Liver (tissue), 9 donors: ENCODE data around the gene P2RX3. TPM values are rescaled to one million over a fixed set of nuclear protein-coding genes. Genes with fewer than 3 reads are reported as not detected.

ENCODE experiments used
- DNase-seq: peaks from one replicate; pipeline ENCODE4 v3.0.0-alpha.2; 2017; ENCODE audit warnings: low spot score
- H3K27ac ChIP-seq, 2 donors: one replicate each; pipeline ENCODE4 v1.7.0; 2013; ENCODE audit warnings: inconsistent platforms in 2 of 2, low read length in 2 of 2, control low read depth in 1 of 2, low read depth in 1 of 2, mild to moderate bottlenecking in 1 of 2
- H3K27me3 ChIP-seq, 4 donors: one replicate each; pipeline versions ENCODE4 v1.6.1 to v1.7.0; 2013; ENCODE audit warnings: low read length in 3 of 4, inconsistent platforms in 1 of 4, mild to moderate bottlenecking in 1 of 4, moderate library complexity in 1 of 4; ENCODE audit not compliant: control insufficient read depth in 4 of 4, insufficient read depth in 4 of 4
- H3K36me3 ChIP-seq, 4 donors: one replicate each; pipeline versions ENCODE4 v1.6.1 to v1.7.0; 2013; ENCODE audit warnings: low read length in 3 of 4, mild to moderate bottlenecking in 3 of 4, low read depth in 1 of 4, moderate library complexity in 1 of 4; ENCODE audit not compliant: control insufficient read depth in 4 of 4, insufficient read depth in 3 of 4
- H3K4me1 ChIP-seq, 4 donors: one replicate each; pipeline versions ENCODE4 v1.6.1 to v1.7.0; 2013; ENCODE audit warnings: low read length in 3 of 4, mild to moderate bottlenecking in 3 of 4, moderate library complexity in 1 of 4; ENCODE audit not compliant: control insufficient read depth in 4 of 4, insufficient read depth in 4 of 4
- H3K4me3 ChIP-seq, 3 donors: one replicate each; pipeline versions ENCODE4 v1.6.1 to v1.7.0; 2013; ENCODE audit warnings: low read length in 3 of 3, control low read depth in 1 of 3, low read depth in 1 of 3, mild to moderate bottlenecking in 1 of 3
- H3K9ac ChIP-seq, 2 donors: one replicate each; pipeline ENCODE4 v1.7.0; 2013; ENCODE audit warnings: low read length in 2 of 2, mild to moderate bottlenecking in 2 of 2, moderate library complexity in 2 of 2, control low read depth in 1 of 2, low read depth in 1 of 2
- H3K9me3 ChIP-seq, 4 donors: one replicate each; pipeline versions ENCODE4 v1.6.1 to v1.7.0; 2013; ENCODE audit warnings: low read length in 3 of 4; ENCODE audit not compliant: control insufficient read depth in 4 of 4
- EGR1 ChIP-seq, 2 donors: IDR thresholded peaks; 2 replicates each; pipeline ENCODE4 v1.6.1; 2016 to 2018; ENCODE audit warnings: antibody characterized with exemption in 2 of 2, low read depth in 2 of 2
- FOXA1 ChIP-seq: IDR thresholded peaks from 2 replicates; pipeline ENCODE4 v1.6.1; 2016; ENCODE audit warnings: antibody characterized with exemption
- FOXA2 ChIP-seq: IDR thresholded peaks from 2 replicates; pipeline ENCODE4 v1.6.1; 2016; ENCODE audit warnings: antibody characterized with exemption
- GABPA ChIP-seq, 2 donors: IDR thresholded peaks in 1 of 2; conservative IDR thresholded peaks in 1 of 2; 2 replicates each; pipeline ENCODE4 v1.6.1; 2016; ENCODE audit warnings: antibody characterized with exemption in 2 of 2, mild to moderate bottlenecking in 1 of 2, moderate library complexity in 1 of 2
- HNF4A ChIP-seq, 2 donors: conservative IDR thresholded peaks; 2 replicates each; pipeline ENCODE4 v1.6.1; 2016; ENCODE audit warnings: antibody characterized with exemption in 2 of 2, mild to moderate bottlenecking in 2 of 2
- HNF4G ChIP-seq: IDR thresholded peaks from 2 replicates; pipeline ENCODE4 v1.6.1; 2016; ENCODE audit warnings: antibody characterized with exemption
- JUND ChIP-seq, 2 donors: IDR thresholded peaks; 2 replicates each; pipeline ENCODE4 v1.6.1; 2016; ENCODE audit warnings: antibody characterized with exemption in 2 of 2
- NR2F2 ChIP-seq: IDR thresholded peaks from 2 replicates; pipeline ENCODE4 v1.6.1; 2016; ENCODE audit warnings: antibody characterized with exemption
- RAD21 ChIP-seq, 2 donors: IDR thresholded peaks; 2 replicates each; pipeline ENCODE4 v1.6.1; 2016; ENCODE audit warnings: antibody characterized with exemption in 2 of 2, mild to moderate bottlenecking in 2 of 2
- RXRA ChIP-seq, 2 donors: IDR thresholded peaks; 2 replicates each; pipeline ENCODE4 v1.6.1; 2017 to 2018; ENCODE audit warnings: antibody characterized with exemption in 2 of 2, mild to moderate bottlenecking in 1 of 2
- SP1 ChIP-seq: IDR thresholded peaks from 2 replicates; pipeline ENCODE4 v1.6.1; 2018; ENCODE audit warnings: antibody characterized with exemption, mild to moderate bottlenecking
- TAF1 ChIP-seq: conservative IDR thresholded peaks from 2 replicates; pipeline ENCODE4 v1.6.1; 2016; ENCODE audit warnings: antibody characterized with exemption, mild to moderate bottlenecking
- YY1 ChIP-seq: IDR thresholded peaks from 2 replicates; pipeline ENCODE4 v1.6.1; 2016; ENCODE audit warnings: antibody characterized with exemption, mild to moderate bottlenecking
- WGBS: extraction: QIAGEN DNeasy Blood & Tissue Kit; methylation state at CpG from one replicate; pipeline ENCODE4 v1.1.7; 2013; 5-methylcytosine and 5-hydroxymethylcytosine counted together
- polyA plus RNA-seq, 2 donors: library from polyadenylated mRNA; stranded (reverse) in 1 of 2; unstranded in 1 of 2; fragments of 200-250 nt in 1 of 2; fragments of >200 nt in 1 of 2; fragmentation: Nextera tagmentation in 1 of 2; extraction: Ambion mirVana in 1 of 2; gene quantifications; one replicate each; pipeline versions ENCODE4 v1.2.1 to v1.2.3, GENCODE V29; 2013 to 2015
- total RNA-seq, 2 donors: library from RNA; depleted of rRNA; stranded (reverse); fragments of >200 nt; gene quantifications; one replicate each; pipeline ENCODE4 v1.2.3, GENCODE V29; 2014
- TF ChIP-seq, protein P1 (sequence below): IDR thresholded peaks from 2 replicates; pipeline ENCODE4 v1.6.1; 2016; ENCODE audit warnings: antibody characterized with exemption
- TF ChIP-seq, protein P2 (sequence below): fragments of 150-350 bp; IDR thresholded peaks from 2 replicates; pipeline ENCODE4 v1.5.1; 2017; ENCODE audit warnings: improper control_type of control experiment, low read depth, low read length; ENCODE audit not compliant: missing input control
- TF ChIP-seq, protein P3 (sequence below): IDR thresholded peaks from 2 replicates; pipeline ENCODE4 v1.6.1; 2016; ENCODE audit warnings: antibody characterized with exemption
- TF ChIP-seq, protein P4 (sequence below): IDR thresholded peaks from 2 replicates; pipeline ENCODE4 v1.6.1; 2016; ENCODE audit warnings: antibody characterized with exemption, mild to moderate bottlenecking
- TF ChIP-seq, protein P5 (sequence below): IDR thresholded peaks from 2 replicates; pipeline ENCODE4 v1.6.1; 2016; ENCODE audit warnings: antibody characterized with exemption
- donor health status: healthy.
- donor health status: healthy.
- donor health status: healthy.
- donor health status: healthy.
- donor health status: healthy.

Gene P2RX3
- total and polyA plus RNA-seq, 4 donors = 0.18 to 0.33 (median 0.23) TPM

DNA sequence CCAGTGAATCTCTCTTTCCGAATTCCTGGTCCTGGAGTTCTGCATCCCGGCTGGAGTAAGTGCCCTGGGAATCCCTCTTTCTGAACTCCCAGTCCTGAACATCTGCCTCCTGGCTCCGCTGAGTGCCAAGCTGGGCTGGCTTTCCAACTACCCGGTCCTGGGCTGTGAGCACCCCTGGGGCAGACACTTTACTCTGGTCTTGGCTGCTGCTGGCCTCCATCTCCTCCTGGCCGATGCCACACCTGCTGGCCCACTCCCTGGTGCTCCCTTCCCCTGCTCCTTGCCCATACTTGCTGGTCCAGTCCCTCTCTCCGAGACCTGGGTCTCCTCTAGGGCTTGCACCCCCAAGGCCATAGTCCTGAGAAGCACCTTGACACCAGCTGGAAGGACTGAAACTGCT lies 28.1 kb upstream of the P2RX3 start:
- peaks cover 3 to 9% (median 5%) of the 10 kb centered on the region in 4 donors for H3K36me3 ChIP-seq

More for the DNA sequence above, 28.1 kb upstream of the P2RX3 start:
- Histone ChIP-seq H3K4me3 (peak overlapping the region; percentile 11 to 79 (median 70)), H3K9me3 (no peaks in the 10 kb centered on the region), H3K27ac (peak overlapping the region; percentile 92 to 93), H3K9ac (peak overlapping the region in 1 of 2 donors; percentile 20), H3K4me1 (peaks cover 45 to 89% (median 76%) of the 10 kb centered on the region in 4 donors), H3K27me3 (no peaks in the 10 kb centered on the region)
- TF ChIP-seq RXRA (IDR thresholded peaks at IDR 0.05) (no peak), HNF4G (no peak), HNF4A (conservative IDR thresholded peaks at IDR 0.05) (no peak), FOXA1 (no peak), TAF1 (no peak), YY1 (no peak), JUND (IDR thresholded peaks at IDR 0.05) (no peak), GABPA (IDR thresholded peaks at IDR 0.05 in 1 of 2, conservative IDR thresholded peaks at IDR 0.05 in 1 of 2) (no peak), SP1 (no peak), RAD21 (IDR thresholded peaks at IDR 0.05) (no peak), EGR1 (IDR thresholded peaks at IDR 0.05; ENCODE audit: low read depth in 2 of 2) (no peak), NR2F2 (no peak), FOXA2 (no peak)
- TF ChIP-seq, protein P1, sequence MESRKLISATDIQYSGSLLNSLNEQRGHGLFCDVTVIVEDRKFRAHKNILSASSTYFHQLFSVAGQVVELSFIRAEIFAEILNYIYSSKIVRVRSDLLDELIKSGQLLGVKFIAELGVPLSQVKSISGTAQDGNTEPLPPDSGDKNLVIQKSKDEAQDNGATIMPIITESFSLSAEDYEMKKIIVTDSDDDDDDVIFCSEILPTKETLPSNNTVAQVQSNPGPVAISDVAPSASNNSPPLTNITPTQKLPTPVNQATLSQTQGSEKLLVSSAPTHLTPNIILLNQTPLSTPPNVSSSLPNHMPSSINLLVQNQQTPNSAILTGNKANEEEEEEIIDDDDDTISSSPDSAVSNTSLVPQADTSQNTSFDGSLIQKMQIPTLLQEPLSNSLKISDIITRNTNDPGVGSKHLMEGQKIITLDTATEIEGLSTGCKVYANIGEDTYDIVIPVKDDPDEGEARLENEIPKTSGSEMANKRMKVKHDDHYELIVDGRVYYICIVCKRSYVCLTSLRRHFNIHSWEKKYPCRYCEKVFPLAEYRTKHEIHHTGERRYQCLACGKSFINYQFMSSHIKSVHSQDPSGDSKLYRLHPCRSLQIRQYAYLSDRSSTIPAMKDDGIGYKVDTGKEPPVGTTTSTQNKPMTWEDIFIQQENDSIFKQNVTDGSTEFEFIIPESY = no peak
- TF ChIP-seq, protein P2, sequence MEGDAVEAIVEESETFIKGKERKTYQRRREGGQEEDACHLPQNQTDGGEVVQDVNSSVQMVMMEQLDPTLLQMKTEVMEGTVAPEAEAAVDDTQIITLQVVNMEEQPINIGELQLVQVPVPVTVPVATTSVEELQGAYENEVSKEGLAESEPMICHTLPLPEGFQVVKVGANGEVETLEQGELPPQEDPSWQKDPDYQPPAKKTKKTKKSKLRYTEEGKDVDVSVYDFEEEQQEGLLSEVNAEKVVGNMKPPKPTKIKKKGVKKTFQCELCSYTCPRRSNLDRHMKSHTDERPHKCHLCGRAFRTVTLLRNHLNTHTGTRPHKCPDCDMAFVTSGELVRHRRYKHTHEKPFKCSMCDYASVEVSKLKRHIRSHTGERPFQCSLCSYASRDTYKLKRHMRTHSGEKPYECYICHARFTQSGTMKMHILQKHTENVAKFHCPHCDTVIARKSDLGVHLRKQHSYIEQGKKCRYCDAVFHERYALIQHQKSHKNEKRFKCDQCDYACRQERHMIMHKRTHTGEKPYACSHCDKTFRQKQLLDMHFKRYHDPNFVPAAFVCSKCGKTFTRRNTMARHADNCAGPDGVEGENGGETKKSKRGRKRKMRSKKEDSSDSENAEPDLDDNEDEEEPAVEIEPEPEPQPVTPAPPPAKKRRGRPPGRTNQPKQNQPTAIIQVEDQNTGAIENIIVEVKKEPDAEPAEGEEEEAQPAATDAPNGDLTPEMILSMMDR = no peak
- TF ChIP-seq, protein P3, sequence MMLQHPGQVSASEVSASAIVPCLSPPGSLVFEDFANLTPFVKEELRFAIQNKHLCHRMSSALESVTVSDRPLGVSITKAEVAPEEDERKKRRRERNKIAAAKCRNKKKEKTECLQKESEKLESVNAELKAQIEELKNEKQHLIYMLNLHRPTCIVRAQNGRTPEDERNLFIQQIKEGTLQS = no peak
- TF ChIP-seq, protein P4, sequence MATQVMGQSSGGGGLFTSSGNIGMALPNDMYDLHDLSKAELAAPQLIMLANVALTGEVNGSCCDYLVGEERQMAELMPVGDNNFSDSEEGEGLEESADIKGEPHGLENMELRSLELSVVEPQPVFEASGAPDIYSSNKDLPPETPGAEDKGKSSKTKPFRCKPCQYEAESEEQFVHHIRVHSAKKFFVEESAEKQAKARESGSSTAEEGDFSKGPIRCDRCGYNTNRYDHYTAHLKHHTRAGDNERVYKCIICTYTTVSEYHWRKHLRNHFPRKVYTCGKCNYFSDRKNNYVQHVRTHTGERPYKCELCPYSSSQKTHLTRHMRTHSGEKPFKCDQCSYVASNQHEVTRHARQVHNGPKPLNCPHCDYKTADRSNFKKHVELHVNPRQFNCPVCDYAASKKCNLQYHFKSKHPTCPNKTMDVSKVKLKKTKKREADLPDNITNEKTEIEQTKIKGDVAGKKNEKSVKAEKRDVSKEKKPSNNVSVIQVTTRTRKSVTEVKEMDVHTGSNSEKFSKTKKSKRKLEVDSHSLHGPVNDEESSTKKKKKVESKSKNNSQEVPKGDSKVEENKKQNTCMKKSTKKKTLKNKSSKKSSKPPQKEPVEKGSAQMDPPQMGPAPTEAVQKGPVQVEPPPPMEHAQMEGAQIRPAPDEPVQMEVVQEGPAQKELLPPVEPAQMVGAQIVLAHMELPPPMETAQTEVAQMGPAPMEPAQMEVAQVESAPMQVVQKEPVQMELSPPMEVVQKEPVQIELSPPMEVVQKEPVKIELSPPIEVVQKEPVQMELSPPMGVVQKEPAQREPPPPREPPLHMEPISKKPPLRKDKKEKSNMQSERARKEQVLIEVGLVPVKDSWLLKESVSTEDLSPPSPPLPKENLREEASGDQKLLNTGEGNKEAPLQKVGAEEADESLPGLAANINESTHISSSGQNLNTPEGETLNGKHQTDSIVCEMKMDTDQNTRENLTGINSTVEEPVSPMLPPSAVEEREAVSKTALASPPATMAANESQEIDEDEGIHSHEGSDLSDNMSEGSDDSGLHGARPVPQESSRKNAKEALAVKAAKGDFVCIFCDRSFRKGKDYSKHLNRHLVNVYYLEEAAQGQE = no peak
- TF ChIP-seq, protein P5, sequence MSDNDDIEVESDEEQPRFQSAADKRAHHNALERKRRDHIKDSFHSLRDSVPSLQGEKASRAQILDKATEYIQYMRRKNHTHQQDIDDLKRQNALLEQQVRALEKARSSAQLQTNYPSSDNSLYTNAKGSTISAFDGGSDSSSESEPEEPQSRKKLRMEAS = no peak
- WGBS = 45% methylated on average over 6 of the region's 6 CpGs
- no peak for DNase-seq
